CD14-positive monocyte (primary cell): ENCODE results near the gene ORAI1. TPM values are rescaled to one million over a fixed set of nuclear protein-coding genes. Genes with fewer than 3 reads are reported as not detected.
A peak's percentile ranks its signal among the peaks of the same experiment; 100 is the strongest.

Experiments
- DNase-seq, 3 donors: peaks; one replicate each; pipeline ENCODE4 v3.0.0-alpha.2; 2011 to 2022
- H2AFZ ChIP-seq: 2 replicates; pipeline ENCODE4 v1.6.0; 2012; ENCODE audit warnings: mild to moderate bottlenecking, low read depth, low read length, inconsistent platforms; ENCODE audit not compliant: insufficient read depth, poor library complexity, severe bottlenecking
- H3K27ac ChIP-seq, 2 donors: 1 replicate in 1 of 2; 2 replicates in 1 of 2; pipeline ENCODE4 v1.5.1; 2012 to 2013; ENCODE audit warnings: low read length in 2 of 2, control low read depth in 1 of 2, inconsistent platforms in 1 of 2, low read depth in 1 of 2, mild to moderate bottlenecking in 1 of 2
- H3K27me3 ChIP-seq, 2 donors: one replicate each; pipeline versions ENCODE4 v1.6.0 to v1.6.1; 2011 to 2013; ENCODE audit warnings: low read length in 2 of 2; ENCODE audit not compliant: control insufficient read depth in 2 of 2, insufficient read depth in 2 of 2
- H3K36me3 ChIP-seq, 2 donors: replicated peaks in 1 of 2; 1 replicate in 1 of 2; 2 replicates in 1 of 2; pipeline versions ENCODE4 v1.5.1 to v1.6.1; 2012 to 2013; ENCODE audit warnings: low read length in 2 of 2, control low read depth in 1 of 2, inconsistent platforms in 1 of 2, mild to moderate bottlenecking in 1 of 2; ENCODE audit not compliant: insufficient read depth in 2 of 2, control insufficient read depth in 1 of 2
- H3K4me1 ChIP-seq, 2 donors: 1 replicate in 1 of 2; 2 replicates in 1 of 2; pipeline versions ENCODE4 v1.5.1 to v1.6.1; 2012 to 2013; ENCODE audit warnings: low read length in 2 of 2, control low read depth in 1 of 2, inconsistent platforms in 1 of 2, mild to moderate bottlenecking in 1 of 2, moderate library complexity in 1 of 2; ENCODE audit not compliant: insufficient read depth in 2 of 2, control insufficient read depth in 1 of 2
- H3K4me2 ChIP-seq: replicated peaks from 2 replicates; pipeline ENCODE3; 2012; ENCODE audit warnings: low read length, moderate library complexity, mild to moderate bottlenecking; ENCODE audit not compliant: poor library complexity, severe bottlenecking; ENCODE audit errors: extremely low read depth
- H3K4me3 ChIP-seq, 3 experiments: fragments of 200-600 bp in 1 of 3; sonication (generic) in 1 of 3; replicated peaks in 1 of 3; 1 replicate in 2 of 3; 2 replicates in 1 of 3; pipeline ENCODE4 v1.5.1; 2011 to 2013; ENCODE audit warnings: low read length in 3 of 3, mild to moderate bottlenecking in 3 of 3, control low read depth in 2 of 3, low read depth in 2 of 3, inconsistent platforms in 1 of 3, moderate library complexity in 1 of 3
- H3K79me2 ChIP-seq: 2 replicates; pipeline ENCODE4 v1.6.0; 2012; ENCODE audit warnings: mild to moderate bottlenecking, control low read depth, inconsistent platforms, low read length, moderate library complexity; ENCODE audit not compliant: insufficient read depth
- H3K9ac ChIP-seq: 2 replicates; pipeline ENCODE4 v1.6.0; 2017; ENCODE audit warnings: low read length, mild to moderate bottlenecking; ENCODE audit not compliant: insufficient read depth, poor library complexity, severe bottlenecking
- H3K9me3 ChIP-seq, 2 donors: replicated peaks in 1 of 2; 1 replicate in 1 of 2; 2 replicates in 1 of 2; pipeline versions ENCODE4 v1.5.1 to v1.6.1; 2012 to 2013; ENCODE audit warnings: low read length in 2 of 2, control low read depth in 1 of 2; ENCODE audit not compliant: control insufficient read depth in 1 of 2, insufficient read depth in 1 of 2
- H4K20me1 ChIP-seq: 2 replicates; pipeline ENCODE4 v1.6.0; 2012; ENCODE audit warnings: mild to moderate bottlenecking, low read length, control low read depth, moderate library complexity; ENCODE audit not compliant: insufficient read depth
- H3K27ac Mint-ChIP-seq, 7 donors: one replicate each; pipeline ENCODE4 v1.8.0; 2020; ENCODE audit warnings: mild to moderate bottlenecking in 7 of 7, mixed read lengths in 7 of 7, moderate library complexity in 6 of 7, inconsistent platforms in 2 of 7
- H3K27me3 Mint-ChIP-seq, 3 donors: one replicate each; pipeline ENCODE4 v1.8.0; 2021 to 2022; ENCODE audit warnings: low read depth in 3 of 3, mild to moderate bottlenecking in 3 of 3, mixed read lengths in 3 of 3, moderate library complexity in 3 of 3, inconsistent platforms in 1 of 3
- H3K36me3 Mint-ChIP-seq, 2 donors: one replicate each; pipeline ENCODE4 v1.8.0; 2020; ENCODE audit warnings: mixed read lengths in 2 of 2, inconsistent platforms in 1 of 2, mild to moderate bottlenecking in 1 of 2
- H3K4me1 Mint-ChIP-seq: one replicate; pipeline ENCODE4 v1.8.0; 2020; ENCODE audit warnings: mild to moderate bottlenecking, mixed read lengths
- H3K4me3 Mint-ChIP-seq, 2 donors: one replicate each; pipeline ENCODE4 v1.8.0; 2020; ENCODE audit warnings: mild to moderate bottlenecking in 2 of 2, mixed read lengths in 2 of 2, moderate library complexity in 1 of 2
- H3K9me3 Mint-ChIP-seq, 7 donors: one replicate each; pipeline ENCODE4 v1.8.0; 2020 to 2022; ENCODE audit warnings: mixed read lengths in 7 of 7, mild to moderate bottlenecking in 6 of 7, moderate library complexity in 6 of 7, inconsistent platforms in 2 of 7
- CTCF ChIP-seq: fragments of 200-600 bp; IDR thresholded peaks from one replicate; pipeline ENCODE4 v1.8.0; 2022; ENCODE audit warnings: antibody characterized with exemption, mild to moderate bottlenecking
- WGBS: methylation state at CpG from one replicate; pipeline ENCODE4 v1.1.5; 2013; ENCODE audit warnings: missing lambda C conversion rate; ENCODE audit not compliant: insufficient coverage; 5-methylcytosine and 5-hydroxymethylcytosine counted together
- intact Hi-C, 2 donors: fragments of 100-400 bp; cut with micrococcal nuclease; formaldehyde crosslinking; loops; one replicate each; pipeline versions ENCODE4 v1.15.0 to v1.15.1; 2023
- polyA minus RNA-seq: library from RNA; depleted of rRNA, polyadenylated mRNA; stranded (reverse); fragments of >200 nt; gene quantifications from 2 replicates; pipeline ENCODE4 v1.2.3, GENCODE V29; 2012
- polyA plus RNA-seq, 3 donors: library from polyadenylated mRNA; depleted of rRNA in 1 of 3; unstranded in 2 of 3; stranded (reverse) in 1 of 3; fragments of 300-500 nt in 2 of 3; fragments of >200 nt in 1 of 3; fragmentation: Illumina TruSeq in 2 of 3; gene quantifications; 1 replicate in 2 of 3; 2 replicates in 1 of 3; pipeline ENCODE4 v1.2.3, GENCODE V29; 2012 to 2021
- total RNA-seq, 12 experiments: library from RNA in 1 of 12; stranded (reverse) in 1 of 12; fragments of 120-200 nt in 1 of 12; gene quantifications; one replicate each; pipeline ENCODE4 v1.2.4 and lab custom pipeline; 2013 to 2026; ENCODE audit warnings: mixed read lengths in 6 of 12, inconsistent platforms in 1 of 12

The ORAI1 gene
- total RNA-seq (2013), result 12.7 TPM
- polyA plus RNA-seq, result 10 to 100 TPM; 36.4 to 77.9 (median 54.6) TPM
- 33.0 and 55.2 TPM in 2 replicates for polyA minus RNA-seq
- 8.1 to 17.3 (median 13.5) reads per million in 11 experiments for total RNA-seq (lab: John Stamatoyannopoulos, UW)

- Mint-ChIP-seq H3K9me3 (no peaks in the 10 kb centered on the region), H3K27ac (peak within 1 kb of the TSS; percentile 83 to 95 (median 90)), H3K36me3 (peaks cover 6 to 7% of the 10 kb centered on the region in 2 donors), H3K27me3 (peaks cover 0 to 2% (median 0%) of the 10 kb centered on the region in 3 donors), H3K4me3 (peak within 1 kb of the TSS; percentile 90 to 94), H3K4me1 (peaks cover 52% of the 10 kb centered on the region)
- peak; percentile 90 to 93 (median 92) for DNase-seq
- Histone ChIP-seq H3K9me3 (no peaks in the 10 kb centered on the region), H3K27ac (peak within 1 kb of the TSS; percentile 82), H3K36me3 (no peaks in the 10 kb centered on the region), H2AFZ (peak within 1 kb of the TSS; percentile 82), H3K4me3 (peak within 1 kb of the TSS; percentile 81 to 87 (median 86)), H3K4me2 (peak within 1 kb of the TSS; percentile 93), H3K9ac (peak within 1 kb of the TSS; percentile 78), H3K27me3 (no peaks in the 10 kb centered on the region), H3K4me1 (peaks cover 48 to 52% of the 10 kb centered on the region in 2 donors), H3K79me2 (peaks cover 43% of the 10 kb centered on the region), H4K20me1 (peaks cover 36% of the 10 kb centered on the region)
- WGBS, result under 1% methylated on average over 92 of the region's 92 CpGs
- intact Hi-C loops, result loop anchor here (5.0 kb wide), 6 partner anchors 36 to 166 kb away; partner anchors contain the start of genes KDM2B (in 1 of the 2) and RHOF (in 1 of the 2)
- no peak for TF ChIP-seq CTCF
Observed at GRCh38 chr12:121626087-121626852, at the start of gene ORAI1. TSS of gene ORAI1 (plus strand) at chr12:121626530.

GRCh38 chr12:121576851-121577391 is 49.4 kb upstream of the ORAI1 start:
- no peaks in the 10 kb centered on the region for H3K79me2 ChIP-seq
- peaks cover 31% of the 10 kb centered on the region for H3K4me1 Mint-ChIP-seq
- H3K27ac Mint-ChIP-seq, result peak overlapping the region in 4 of 7 donors; percentile 8 to 37 (median 33)
- no peak for TF ChIP-seq CTCF
- peak in 1 of 3 donors; percentile 28 for DNase-seq
- H3K36me3 Mint-ChIP-seq, result peaks cover 29 to 32% of the 10 kb centered on the region in 2 donors
- H2AFZ ChIP-seq, result no peak overlapping the region
- H3K4me2 ChIP-seq, result peak overlapping the region; percentile 93
- no peak overlapping the region for H3K4me3 ChIP-seq
- no peaks in the 10 kb centered on the region for H4K20me1 ChIP-seq
- 58% methylated on average over 2 of the region's 4 CpGs for WGBS
- H3K4me1 ChIP-seq, result peaks cover 42 to 45% of the 10 kb centered on the region in 2 donors
- H3K27ac ChIP-seq, result no peak overlapping the region
- no peaks in the 10 kb centered on the region for H3K9me3 ChIP-seq
- H3K27me3 ChIP-seq, result no peaks in the 10 kb centered on the region
- intact Hi-C loops, result loop anchor here in 1 of 2 donors (5.0 kb wide), 1 partner anchor 35 kb away; no protein-coding TSS in a partner anchor
- H3K9ac ChIP-seq, result no peak overlapping the region
- H3K4me3 Mint-ChIP-seq, result peak overlapping the region; percentile 52 to 62
- H3K27me3 Mint-ChIP-seq, result peaks cover 4 to 12% (median 5%) of the 10 kb centered on the region in 3 donors
- H3K9me3 Mint-ChIP-seq, result no peaks in the 10 kb centered on the region
- H3K36me3 ChIP-seq, result peaks cover 16 to 23% of the 10 kb centered on the region in 2 donors
